HCT116 (cell line): ENCODE results near the gene MBNL2. TPM values are rescaled to one million over a fixed set of nuclear protein-coding genes. Genes with fewer than 3 reads are reported as not detected.

Source experiments
- ATAC-seq: fragments of 200-7000 bp; cut with Tn5 transposase; 2 replicates; pipeline ENCODE4 v1.9.1; 2020; ENCODE audit warnings: mild to moderate bottlenecking, moderate library complexity
- BruUV-seq: library from RNA; stranded (reverse); fragments of 400-500 nt; replicated peaks from 2 replicates; lab custom pipeline; 2021; lab: Mats Ljungman, UMichigan
- CTCF ChIA-PET: fragments of 300-600 bp; sonication (Branson Sonifier 250); formaldehyde crosslinking; loops from one replicate; lab custom pipeline; 2021; ENCODE audit warnings: antibody characterized with exemption; lab: Charles Lee
- POLR2A ChIA-PET: fragments of 300-600, 350-600 bp; sonication (Branson Sonifier 250); formaldehyde crosslinking; loops from one replicate; lab custom pipeline; 2021; ENCODE audit warnings: antibody characterized with exemption; lab: Charles Lee
- RAD21 ChIA-PET, 2 experiments: fragments of 300-600 bp; sonication (Branson Sonifier 250); formaldehyde crosslinking; loops; one replicate each; lab custom pipeline; 2023; ENCODE audit warnings: low total read pairs in 2 of 2; ENCODE audit not compliant: uncharacterized antibody in 2 of 2, unreplicated experiment in 2 of 2, low non-redundant PET in 1 of 2; lab: Charles Lee
- DNase-seq: peaks from one replicate; pipeline ENCODE4 v3.0.0-alpha.2; 2010; ENCODE audit warnings: low read depth, low spot score
- H2AFZ ChIP-seq: fragments of 200-600 bp; shearing (Covaris generic), sonication (generic); 2 replicates; pipeline ENCODE4 v1.6.1; 2017; ENCODE audit warnings: low read depth, mixed run types, mixed read lengths, antibody characterized with exemption, low read length; ENCODE audit not compliant: poor library complexity, severe bottlenecking
- H3K27ac ChIP-seq: 2 replicates; pipeline ENCODE4 v1.5.1; 2012; ENCODE audit warnings: low read depth, low read length
- H3K27me3 ChIP-seq: fragments of 200-600 bp; sonication (generic); 2 replicates; pipeline ENCODE4 v1.6.1; 2016; ENCODE audit warnings: mixed run types, low read length, mixed read lengths; ENCODE audit not compliant: insufficient read depth
- H3K36me3 ChIP-seq, 2 experiments: fragments of 200-500 bp in 1 of 2; fragments of 200-600 bp in 1 of 2; sonication (Bioruptor generic) in 1 of 2; sonication (generic) in 1 of 2; 2 replicates each; pipeline versions ENCODE4 v1.5.1 to v1.6.1; 2014 to 2016; ENCODE audit warnings: low read length in 2 of 2, inconsistent platforms in 1 of 2, mixed read lengths in 1 of 2, mixed run types in 1 of 2; ENCODE audit not compliant: insufficient read depth in 2 of 2, control insufficient read depth in 1 of 2
- H3K4me1 ChIP-seq, 2 experiments: fragments of 200-600 bp in 1 of 2; sonication (generic) in 1 of 2; 2 replicates each; pipeline versions ENCODE4 v1.5.1 to v1.6.1; 2012 to 2017; ENCODE audit warnings: low read length in 2 of 2, inconsistent platforms in 1 of 2, mild to moderate bottlenecking in 1 of 2, mixed read lengths in 1 of 2, mixed run types in 1 of 2, moderate library complexity in 1 of 2; ENCODE audit not compliant: insufficient read depth in 2 of 2, control insufficient read depth in 1 of 2
- H3K4me2 ChIP-seq: fragments of 200-600 bp; sonication (generic); 2 replicates; pipeline ENCODE4 v1.6.1; 2017; ENCODE audit warnings: mixed run types, low read length, mixed read lengths
- H3K4me3 ChIP-seq, 2 experiments: fragments of 200-600 bp in 1 of 2; sonication (generic) in 1 of 2; replicated peaks in 1 of 2; 2 replicates each; pipeline ENCODE4 v1.5.1; 2011 to 2016; ENCODE audit warnings: low read length in 2 of 2, control low read depth in 1 of 2, low read depth in 1 of 2, mild to moderate bottlenecking in 1 of 2, mixed read lengths in 1 of 2, mixed run types in 1 of 2
- H3K79me2 ChIP-seq: fragments of 200-600 bp; sonication (generic); 2 replicates; pipeline ENCODE4 v1.6.1; 2017; ENCODE audit warnings: mild to moderate bottlenecking, mixed run types, low read length, moderate library complexity, mixed read lengths; ENCODE audit not compliant: insufficient read depth
- H3K9ac ChIP-seq: fragments of 200-600 bp; sonication (generic); 2 replicates; pipeline ENCODE4 v1.6.1; 2016; ENCODE audit warnings: low read length, mixed read lengths
- H3K9me2 ChIP-seq: fragments of 200-600 bp; sonication (generic), shearing (Covaris generic); 2 replicates; pipeline ENCODE4 v1.6.1; 2017; ENCODE audit warnings: mixed run types, mild to moderate bottlenecking, moderate library complexity; ENCODE audit not compliant: insufficient read depth
- H3K9me3 ChIP-seq, 2 experiments: fragments of 200-500 bp in 1 of 2; fragments of 200-600 bp in 1 of 2; sonication (Bioruptor generic) in 1 of 2; sonication (generic) in 1 of 2; 2 replicates each; pipeline ENCODE4 v1.6.1; 2014 to 2017; ENCODE audit warnings: low read length in 2 of 2, mixed read lengths in 2 of 2, inconsistent platforms in 1 of 2, low read depth in 1 of 2, mild to moderate bottlenecking in 1 of 2, mixed run types in 1 of 2, moderate library complexity in 1 of 2; ENCODE audit not compliant: control insufficient read depth in 1 of 2, insufficient read depth in 1 of 2
- H4K20me1 ChIP-seq: fragments of 200-600 bp; sonication (generic), shearing (Covaris generic); 2 replicates; pipeline ENCODE4 v1.6.1; 2017; ENCODE audit warnings: mixed run types, mild to moderate bottlenecking, moderate library complexity; ENCODE audit not compliant: insufficient read depth
- CEBPB ChIP-seq: IDR thresholded peaks from 2 replicates; pipeline ENCODE4 v1.6.1; 2012; ENCODE audit warnings: low read depth
- EZH2phosphoT487 ChIP-seq: fragments of 200-600 bp; IDR thresholded peaks from 2 replicates; pipeline ENCODE4 v1.6.1; 2018; ENCODE audit warnings: antibody characterized with exemption, borderline replicate concordance
- JUND ChIP-seq: IDR thresholded peaks from 2 replicates; pipeline ENCODE4 v1.6.1; 2012
- POLR2A ChIP-seq: IDR thresholded peaks from 2 replicates; pipeline ENCODE4 v1.7.0; 2011; ENCODE audit warnings: borderline replicate concordance; ENCODE audit not compliant: insufficient read depth, insufficient read length; ENCODE audit errors: extremely low read depth
- POLR2AphosphoS5 ChIP-seq: IDR thresholded peaks from 2 replicates; pipeline ENCODE4 v1.6.1; 2011; ENCODE audit warnings: mild to moderate bottlenecking, low read depth, low read length, moderate library complexity
- SRF ChIP-seq: IDR thresholded peaks from 2 replicates; pipeline ENCODE4 v1.6.1; 2012; ENCODE audit warnings: low read depth
- YY1 ChIP-seq: IDR thresholded peaks from 2 replicates; pipeline ENCODE4 v1.6.1; 2011; ENCODE audit warnings: low read length, low read depth, moderate library complexity, mild to moderate bottlenecking; ENCODE audit not compliant: insufficient replicate concordance; ENCODE audit errors: extremely low read depth
- ZBTB33 ChIP-seq: IDR thresholded peaks from 2 replicates; pipeline ENCODE4 v1.6.1; 2011; ENCODE audit warnings: mild to moderate bottlenecking, low read length, moderate library complexity; ENCODE audit not compliant: insufficient replicate concordance; ENCODE audit errors: extremely low read depth
- ZFX ChIP-seq: fragments of 450-650 bp; IDR thresholded peaks from 2 replicates; pipeline ENCODE4 v1.6.1; 2017
- ZNF274 ChIP-seq: fragments of 200-500 bp; sonication (Bioruptor generic); IDR thresholded peaks from 2 replicates; pipeline ENCODE4 v1.6.1; 2014; ENCODE audit warnings: mild to moderate bottlenecking, low read depth, low read length, inconsistent platforms
- intact Hi-C: fragments of 100-400 bp; cut with micrococcal nuclease; formaldehyde crosslinking; loops from 2 replicates; pipeline ENCODE4 v1.10.0; 2022
- total RNA-seq: library from RNA; stranded (reverse); gene quantifications from one replicate; pipeline ENCODE4 v1.2.1, GENCODE V29; 2021; ENCODE audit not compliant: unreplicated experiment
- TF ChIP-seq, protein P1 (sequence below), 3 experiments: fragments of 200-600 bp in 1 of 3; sonication (generic) in 1 of 3; IDR thresholded peaks in 2 of 3; conservative IDR thresholded peaks in 1 of 3; 2 replicates each; pipeline ENCODE4 v1.5.1; 2012 to 2017; ENCODE audit warnings: low read depth in 2 of 3, low read length in 2 of 3, antibody characterized with exemption in 1 of 3, borderline replicate concordance in 1 of 3, control low read depth in 1 of 3, mild to moderate bottlenecking in 1 of 3, mixed read lengths in 1 of 3, mixed run types in 1 of 3, moderate library complexity in 1 of 3; ENCODE audit not compliant: insufficient read depth in 1 of 3
- TF ChIP-seq, protein P2 (sequence below): IDR thresholded peaks from 2 replicates; pipeline ENCODE4 v1.6.1; 2012; ENCODE audit warnings: low read depth
- TF ChIP-seq, protein P3 (sequence below): IDR thresholded peaks from 2 replicates; pipeline ENCODE4 v1.6.1; 2012

MBNL2 gene
- total RNA-seq, 1 experiment from 2014 or later: 73.9 TPM

DNA sequence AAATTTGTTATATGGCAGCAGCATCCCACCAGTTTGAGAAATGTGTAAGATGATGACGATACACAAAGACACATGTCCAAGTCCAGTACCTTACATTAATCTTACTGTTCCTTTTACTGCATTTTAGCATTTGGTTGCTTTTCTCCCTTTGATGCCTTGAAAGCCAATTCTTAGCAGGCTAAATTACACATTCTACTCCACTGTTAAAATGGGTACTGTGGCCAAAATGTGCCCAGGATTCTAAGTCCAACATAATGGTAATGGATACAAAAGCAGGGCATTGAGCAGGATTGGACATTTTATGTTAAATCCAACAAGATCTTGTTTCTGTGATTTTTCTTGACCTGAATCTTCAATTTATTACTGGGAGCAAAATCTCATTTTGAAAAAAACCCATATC lies 159.1 kb downstream of the MBNL2 start:
- POLR2A ChIA-PET: no interaction called here
- RAD21 ChIA-PET: no interaction called here
- Histone ChIP-seq H3K9me2 (no peaks in the 10 kb centered on the region), H3K4me1 (no peaks in the 10 kb centered on the region), H3K27ac (no peak overlapping the region), H3K27me3 (no peaks in the 10 kb centered on the region), H3K36me3 (peaks cover 4 to 7% of the 10 kb centered on the region in 2 experiments; a peak in 1 of 4 replicates), H4K20me1 (no peaks in the 10 kb centered on the region), H2AFZ (no peak overlapping the region), H3K4me3 (no peak overlapping the region), H3K9ac (no peak overlapping the region), H3K4me2 (no peak overlapping the region), H3K9me3 (no peaks in the 10 kb centered on the region), H3K79me2 (no peaks in the 10 kb centered on the region)
- intact Hi-C loops: no loop called here
- CTCF ChIA-PET: no interaction called here
- BruUV-seq: no TSS peak
- no peak for TF ChIP-seq SRF
- no peak for TF ChIP-seq ZBTB33
- ATAC-seq: no peak
- DNase-seq: no peak

DNA sequence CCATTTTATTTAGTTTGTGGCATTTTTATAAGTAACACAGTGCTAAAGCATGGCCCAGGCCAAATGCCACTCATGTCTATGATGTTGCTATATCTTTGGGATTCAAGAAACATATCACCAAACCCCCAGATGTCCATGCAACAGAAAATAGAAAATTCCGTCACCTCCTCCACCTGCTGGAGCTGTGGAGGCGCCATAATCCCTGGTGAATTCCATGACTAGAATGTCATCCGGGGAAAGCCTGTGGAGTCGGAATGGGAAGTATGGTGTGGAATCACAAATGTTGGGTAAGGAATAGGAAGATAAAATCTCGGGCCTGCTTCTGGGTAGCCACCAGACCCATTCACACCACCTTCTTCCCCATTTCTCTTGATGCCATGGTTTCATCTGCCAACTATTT lies 160.1 kb downstream of the MBNL2 start:
- CTCF ChIA-PET: no interaction called here
- H3K36me3 ChIP-seq: peaks cover 4 to 10% of the 10 kb centered on the region in 2 experiments; a peak in 1 of 4 replicates
- no TSS peak for BruUV-seq
- TF ChIP-seq EZH2phosphoT487 (no peak), ZFX (no peak), YY1 (no peak), POLR2AphosphoS5 (no peak), ZNF274 (no peak), JUND (no peak), CEBPB (no peak), POLR2A (no peak)
- TF ChIP-seq, protein P1, sequence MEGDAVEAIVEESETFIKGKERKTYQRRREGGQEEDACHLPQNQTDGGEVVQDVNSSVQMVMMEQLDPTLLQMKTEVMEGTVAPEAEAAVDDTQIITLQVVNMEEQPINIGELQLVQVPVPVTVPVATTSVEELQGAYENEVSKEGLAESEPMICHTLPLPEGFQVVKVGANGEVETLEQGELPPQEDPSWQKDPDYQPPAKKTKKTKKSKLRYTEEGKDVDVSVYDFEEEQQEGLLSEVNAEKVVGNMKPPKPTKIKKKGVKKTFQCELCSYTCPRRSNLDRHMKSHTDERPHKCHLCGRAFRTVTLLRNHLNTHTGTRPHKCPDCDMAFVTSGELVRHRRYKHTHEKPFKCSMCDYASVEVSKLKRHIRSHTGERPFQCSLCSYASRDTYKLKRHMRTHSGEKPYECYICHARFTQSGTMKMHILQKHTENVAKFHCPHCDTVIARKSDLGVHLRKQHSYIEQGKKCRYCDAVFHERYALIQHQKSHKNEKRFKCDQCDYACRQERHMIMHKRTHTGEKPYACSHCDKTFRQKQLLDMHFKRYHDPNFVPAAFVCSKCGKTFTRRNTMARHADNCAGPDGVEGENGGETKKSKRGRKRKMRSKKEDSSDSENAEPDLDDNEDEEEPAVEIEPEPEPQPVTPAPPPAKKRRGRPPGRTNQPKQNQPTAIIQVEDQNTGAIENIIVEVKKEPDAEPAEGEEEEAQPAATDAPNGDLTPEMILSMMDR (IDR thresholded peaks at IDR 0.05 in 2 of 3, conservative IDR thresholded peaks at IDR 0.05 in 1 of 3; ENCODE audit: borderline replicate concordance in 1 of 3, insufficient read depth in 1 of 3, low read depth in 2 of 3, low read length in 2 of 3): no peak
- TF ChIP-seq, protein P2, sequence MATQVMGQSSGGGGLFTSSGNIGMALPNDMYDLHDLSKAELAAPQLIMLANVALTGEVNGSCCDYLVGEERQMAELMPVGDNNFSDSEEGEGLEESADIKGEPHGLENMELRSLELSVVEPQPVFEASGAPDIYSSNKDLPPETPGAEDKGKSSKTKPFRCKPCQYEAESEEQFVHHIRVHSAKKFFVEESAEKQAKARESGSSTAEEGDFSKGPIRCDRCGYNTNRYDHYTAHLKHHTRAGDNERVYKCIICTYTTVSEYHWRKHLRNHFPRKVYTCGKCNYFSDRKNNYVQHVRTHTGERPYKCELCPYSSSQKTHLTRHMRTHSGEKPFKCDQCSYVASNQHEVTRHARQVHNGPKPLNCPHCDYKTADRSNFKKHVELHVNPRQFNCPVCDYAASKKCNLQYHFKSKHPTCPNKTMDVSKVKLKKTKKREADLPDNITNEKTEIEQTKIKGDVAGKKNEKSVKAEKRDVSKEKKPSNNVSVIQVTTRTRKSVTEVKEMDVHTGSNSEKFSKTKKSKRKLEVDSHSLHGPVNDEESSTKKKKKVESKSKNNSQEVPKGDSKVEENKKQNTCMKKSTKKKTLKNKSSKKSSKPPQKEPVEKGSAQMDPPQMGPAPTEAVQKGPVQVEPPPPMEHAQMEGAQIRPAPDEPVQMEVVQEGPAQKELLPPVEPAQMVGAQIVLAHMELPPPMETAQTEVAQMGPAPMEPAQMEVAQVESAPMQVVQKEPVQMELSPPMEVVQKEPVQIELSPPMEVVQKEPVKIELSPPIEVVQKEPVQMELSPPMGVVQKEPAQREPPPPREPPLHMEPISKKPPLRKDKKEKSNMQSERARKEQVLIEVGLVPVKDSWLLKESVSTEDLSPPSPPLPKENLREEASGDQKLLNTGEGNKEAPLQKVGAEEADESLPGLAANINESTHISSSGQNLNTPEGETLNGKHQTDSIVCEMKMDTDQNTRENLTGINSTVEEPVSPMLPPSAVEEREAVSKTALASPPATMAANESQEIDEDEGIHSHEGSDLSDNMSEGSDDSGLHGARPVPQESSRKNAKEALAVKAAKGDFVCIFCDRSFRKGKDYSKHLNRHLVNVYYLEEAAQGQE: no peak
- TF ChIP-seq, protein P3, sequence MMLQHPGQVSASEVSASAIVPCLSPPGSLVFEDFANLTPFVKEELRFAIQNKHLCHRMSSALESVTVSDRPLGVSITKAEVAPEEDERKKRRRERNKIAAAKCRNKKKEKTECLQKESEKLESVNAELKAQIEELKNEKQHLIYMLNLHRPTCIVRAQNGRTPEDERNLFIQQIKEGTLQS: no peak

More for the DNA sequence above, 160.1 kb downstream of the MBNL2 start:
- H3K9me3 ChIP-seq: no peaks in the 10 kb centered on the region
- intact Hi-C loops: no loop called here
- ATAC-seq (no peak), DNase-seq (no peak)
- H3K27ac ChIP-seq: no peak overlapping the region
- H3K4me3 ChIP-seq: no peak overlapping the region
- H3K9ac ChIP-seq: no peak overlapping the region
- no peaks in the 10 kb centered on the region for H3K79me2 ChIP-seq
- no peaks in the 10 kb centered on the region for H3K9me2 ChIP-seq
- H3K27me3 ChIP-seq: no peaks in the 10 kb centered on the region
- no peaks in the 10 kb centered on the region for H3K4me1 ChIP-seq
- no peaks in the 10 kb centered on the region for H4K20me1 ChIP-seq
- RAD21 ChIA-PET: no interaction called here
- no peak overlapping the region for H3K4me2 ChIP-seq
- POLR2A ChIA-PET: no interaction called here
- no peak overlapping the region for H2AFZ ChIP-seq
